HG03354 (cell line): ENCODE measurements around the gene TMEM131.
"Not testable (repeated sequence)": the region's sequence is repeated elsewhere in the genome, so short reads cannot be mapped to it uniquely, and the experiment has no call there.

ENCODE experiments used
- ATAC-seq: cut with Tn5 transposase; IDR thresholded peaks from one replicate; pipeline ENCODE4 v1.9.1; 2021; ENCODE audit warnings: mild to moderate bottlenecking; ENCODE audit not compliant: unreplicated experiment, poor library complexity, severe bottlenecking

The TMEM131 gene

GRCh38 chr2:97919858-97920257 is 75.9 kb downstream of the TMEM131 start:
- no peak for ATAC-seq

- no peak for ATAC-seq
These were observed 76.9 kb downstream of the TMEM131 start for GRCh38 chr2:97918818-97919217.

GRCh38 chr2:97917668-97918067 is 78.1 kb downstream of the TMEM131 start:
- ATAC-seq = not testable (repeated sequence)

GRCh38 chr2:97914691-97915213 is 81.0 kb downstream of the TMEM131 start:
- ATAC-seq = no peak

GRCh38 chr2:97913846-97914245 is 81.9 kb downstream of the TMEM131 start:
- no peak for ATAC-seq

- no peak for ATAC-seq
These were observed 83.7 kb downstream of the TMEM131 start for GRCh38 chr2:97911922-97912575.

- ATAC-seq = peak; percentile 70
These were observed 84.4 kb downstream of the TMEM131 start for GRCh38 chr2:97911206-97911921.

GRCh38 chr2:97910403-97911205 is 85.1 kb downstream of the TMEM131 start:
- ATAC-seq = no peak

GRCh38 chr2:97908208-97908676 is 87.5 kb downstream of the TMEM131 start:
- peak; percentile 43 for ATAC-seq

- ATAC-seq = no peak
These were observed 88.2 kb downstream of the TMEM131 start for GRCh38 chr2:97907369-97908100.

GRCh38 chr2:97906307-97906706 is 89.4 kb downstream of the TMEM131 start:
- no peak for ATAC-seq

GRCh38 chr2:97905294-97905693 is 90.5 kb downstream of the TMEM131 start:
- no peak for ATAC-seq

- ATAC-seq = no peak
These were observed 93.9 kb downstream of the TMEM131 start for GRCh38 chr2:97901862-97902261.

- no peak for ATAC-seq
These were observed 94.9 kb downstream of the TMEM131 start for GRCh38 chr2:97900806-97901205.

GRCh38 chr2:97893042-97893441 is 102.7 kb downstream of the TMEM131 start:
- not testable (repeated sequence) for ATAC-seq

- ATAC-seq = no peak
These were observed 104.1 kb downstream of the TMEM131 start for GRCh38 chr2:97891611-97892010.

GRCh38 chr2:97889156-97889555 is 106.6 kb downstream of the TMEM131 start:
- ATAC-seq = no peak

- ATAC-seq = no peak
These were observed 109.9 kb downstream of the TMEM131 start for GRCh38 chr2:97885841-97886240.

GRCh38 chr2:97880334-97880733 is 115.4 kb downstream of the TMEM131 start:
- ATAC-seq = no peak

GRCh38 chr2:97878865-97879264 is 116.9 kb downstream of the TMEM131 start:
- no peak for ATAC-seq
